Neural progenitor cell (in vitro differentiated cells): ENCODE results near the gene PPTC7. TPM values are rescaled to one million over a fixed set of nuclear protein-coding genes. Genes with fewer than 3 reads are reported as not detected.
A peak's percentile ranks its signal among the peaks of the same experiment; 100 is the strongest.

Experiments used
- DNase-seq: peaks from one replicate; pipeline ENCODE4 v3.0.0-alpha.2; 2016; ENCODE audit warnings: low spot score
- H2AFZ ChIP-seq: fragments of 200-600 bp; sonication (generic); replicated peaks from 2 replicates; pipeline ENCODE4 v1.6.1; 2016; ENCODE audit warnings: antibody characterized with exemption
- H3F3A ChIP-seq: fragments of 200-600 bp; sonication (generic); 2 replicates; pipeline ENCODE4 v1.6.1; 2016; ENCODE audit warnings: antibody characterized with exemption, low read depth
- H3K27ac ChIP-seq: fragments of 200-600 bp; sonication (generic); 2 replicates; pipeline ENCODE4 v1.5.1; 2016; ENCODE audit warnings: mild to moderate bottlenecking
- H3K27me3 ChIP-seq: fragments of 200-600 bp; sonication (generic); 2 replicates; pipeline ENCODE4 v1.6.1; 2016; ENCODE audit warnings: mild to moderate bottlenecking, moderate library complexity
- H3K36me3 ChIP-seq: fragments of 200-600 bp; sonication (generic); 2 replicates; pipeline ENCODE4 v1.5.1; 2016
- H3K4me1 ChIP-seq: fragments of 200-600 bp; sonication (generic); 2 replicates; pipeline ENCODE4 v1.6.1; 2016; ENCODE audit warnings: mixed run types
- H3K4me2 ChIP-seq: fragments of 200-600 bp; sonication (generic); 2 replicates; pipeline ENCODE4 v1.6.1; 2016
- H3K4me3 ChIP-seq: fragments of 200-600 bp; sonication (generic); 2 replicates; pipeline ENCODE4 v1.5.1; 2016
- H3K79me2 ChIP-seq: fragments of 200-600 bp; sonication (generic); 2 replicates; pipeline ENCODE4 v1.6.1; 2016; ENCODE audit warnings: low read depth
- H3K9ac ChIP-seq: fragments of 200-600 bp; sonication (generic); 2 replicates; pipeline ENCODE4 v1.6.1; 2016
- H3K9me3 ChIP-seq: fragments of 200-600 bp; sonication (generic); 2 replicates; pipeline ENCODE4 v1.5.1; 2016; ENCODE audit warnings: low read depth
- H4K20me1 ChIP-seq: fragments of 200-600 bp; sonication (generic); 2 replicates; pipeline ENCODE4 v1.6.1; 2016; ENCODE audit warnings: low read depth
- H3K27ac Mint-ChIP-seq: 3 replicates; pipeline ENCODE4 v1.8.0; 2021; ENCODE audit warnings: mixed read lengths
- H3K27me3 Mint-ChIP-seq: 2 replicates; pipeline ENCODE4 v1.8.0; 2022; ENCODE audit warnings: low read depth, mild to moderate bottlenecking, inconsistent platforms, moderate library complexity, mixed read lengths; ENCODE audit not compliant: insufficient read depth
- H3K36me3 Mint-ChIP-seq: 3 replicates; pipeline ENCODE4 v1.8.0; 2021; ENCODE audit warnings: mixed read lengths
- H3K4me1 Mint-ChIP-seq: 3 replicates; pipeline ENCODE4 v1.8.0; 2021; ENCODE audit warnings: mixed read lengths
- H3K4me3 Mint-ChIP-seq: 3 replicates; pipeline ENCODE4 v1.8.0; 2021; ENCODE audit warnings: mild to moderate bottlenecking, moderate library complexity, mixed read lengths
- H3K9me3 Mint-ChIP-seq: 3 replicates; pipeline ENCODE4 v1.8.0; 2020; ENCODE audit warnings: mixed read lengths
- EZH2 ChIP-seq: fragments of 200-600 bp; sonication (generic); IDR thresholded peaks from 2 replicates; pipeline ENCODE4 v1.6.1; 2017; ENCODE audit warnings: antibody characterized with exemption, mild to moderate bottlenecking, moderate library complexity
- EZH2phosphoT487 ChIP-seq: fragments of 200-600 bp; sonication (generic); IDR thresholded peaks from 2 replicates; pipeline ENCODE4 v1.6.1; 2017; ENCODE audit warnings: antibody characterized with exemption
- total RNA-seq: library from RNA; depleted of rRNA; stranded (reverse); fragments of >200 nt; gene quantifications from 2 replicates; pipeline ENCODE4 v1.2.3, GENCODE V29; 2015; ENCODE audit warnings: low replicate concordance
- TF ChIP-seq, protein P1 (sequence below): fragments of 200-600 bp; sonication (generic); IDR thresholded peaks from 2 replicates; pipeline ENCODE4 v1.5.1; 2017; ENCODE audit warnings: antibody characterized with exemption, mild to moderate bottlenecking

The PPTC7 gene
- total RNA-seq, 1 donor from 2014 or later: 11.2 TPM

GRCh38 chr12:110592078-110592477, 9.0 kb upstream of the PPTC7 start:
- H2AFZ ChIP-seq: no peak overlapping the region
- H3K27me3 ChIP-seq: no peaks in the 10 kb centered on the region

DNA sequence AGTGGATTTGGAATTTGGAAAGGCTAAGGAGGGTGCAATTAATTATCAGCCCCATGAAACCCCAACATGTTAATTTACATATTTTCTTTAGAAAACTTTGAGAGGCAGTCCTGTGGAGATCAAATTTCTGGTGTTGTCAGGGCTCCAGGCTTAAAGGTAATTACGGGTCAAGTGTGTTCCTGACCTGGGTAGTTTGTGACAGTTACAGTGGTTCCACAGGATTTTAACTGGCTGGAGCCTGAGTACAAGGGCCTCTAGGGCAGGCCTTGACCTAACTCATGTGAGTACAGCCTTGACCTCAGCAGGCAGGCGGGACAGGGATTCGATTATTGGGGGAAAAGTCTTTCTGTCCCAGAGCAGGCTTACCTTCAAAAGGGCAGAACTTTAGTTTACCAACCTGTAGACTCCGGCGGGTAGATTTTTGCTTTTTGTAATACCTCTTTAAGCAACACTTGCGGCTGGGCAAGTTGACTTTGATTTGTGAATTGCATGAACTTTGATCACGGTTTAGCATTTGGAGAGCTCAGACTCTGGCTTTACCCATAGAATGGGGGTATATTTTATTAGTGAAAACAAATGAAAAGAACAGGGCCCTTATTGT, 8.4 kb upstream of the PPTC7 start:
- Mint-ChIP-seq H3K27ac (peak overlapping the region; percentile 57), H3K4me3 (peak overlapping the region; percentile 39)
- no peak for DNase-seq

More at GRCh38 chr12:110592078-110592477, 9.0 kb upstream of the PPTC7 start:
- H3K4me3 Mint-ChIP-seq: no peak overlapping the region
- Histone ChIP-seq H3K36me3 (no peaks in the 10 kb centered on the region), H3K79me2 (no peaks in the 10 kb centered on the region), H4K20me1 (no peaks in the 10 kb centered on the region), H3K9me3 (no peaks in the 10 kb centered on the region), H3K4me1 (peaks cover 6% of the 10 kb centered on the region), H3K9ac (no peak overlapping the region), H3F3A (no peaks in the 10 kb centered on the region), H3K4me2 (no peak overlapping the region), H3K4me3 (no peak overlapping the region), H3K27ac (no peak overlapping the region)
- TF ChIP-seq EZH2: no peak
- TF ChIP-seq, protein P1, sequence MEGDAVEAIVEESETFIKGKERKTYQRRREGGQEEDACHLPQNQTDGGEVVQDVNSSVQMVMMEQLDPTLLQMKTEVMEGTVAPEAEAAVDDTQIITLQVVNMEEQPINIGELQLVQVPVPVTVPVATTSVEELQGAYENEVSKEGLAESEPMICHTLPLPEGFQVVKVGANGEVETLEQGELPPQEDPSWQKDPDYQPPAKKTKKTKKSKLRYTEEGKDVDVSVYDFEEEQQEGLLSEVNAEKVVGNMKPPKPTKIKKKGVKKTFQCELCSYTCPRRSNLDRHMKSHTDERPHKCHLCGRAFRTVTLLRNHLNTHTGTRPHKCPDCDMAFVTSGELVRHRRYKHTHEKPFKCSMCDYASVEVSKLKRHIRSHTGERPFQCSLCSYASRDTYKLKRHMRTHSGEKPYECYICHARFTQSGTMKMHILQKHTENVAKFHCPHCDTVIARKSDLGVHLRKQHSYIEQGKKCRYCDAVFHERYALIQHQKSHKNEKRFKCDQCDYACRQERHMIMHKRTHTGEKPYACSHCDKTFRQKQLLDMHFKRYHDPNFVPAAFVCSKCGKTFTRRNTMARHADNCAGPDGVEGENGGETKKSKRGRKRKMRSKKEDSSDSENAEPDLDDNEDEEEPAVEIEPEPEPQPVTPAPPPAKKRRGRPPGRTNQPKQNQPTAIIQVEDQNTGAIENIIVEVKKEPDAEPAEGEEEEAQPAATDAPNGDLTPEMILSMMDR: no peak
- TF ChIP-seq EZH2phosphoT487: no peak
- no peaks in the 10 kb centered on the region for H3K36me3 Mint-ChIP-seq
- peaks cover 13% of the 10 kb centered on the region for H3K4me1 Mint-ChIP-seq
- no peaks in the 10 kb centered on the region for H3K9me3 Mint-ChIP-seq
- H3K27me3 Mint-ChIP-seq: peaks cover 3% of the 10 kb centered on the region
- no peak for DNase-seq
- H3K27ac Mint-ChIP-seq: no peak overlapping the region

GRCh38 chr12:110590806-110591326, 7.7 kb upstream of the PPTC7 start:
- H3K4me2 ChIP-seq: no peak overlapping the region

More for the DNA sequence above, 8.4 kb upstream of the PPTC7 start:
- TF ChIP-seq, protein P1: no peak
- TF ChIP-seq EZH2 (no peak), EZH2phosphoT487 (no peak)
- H3K4me1 Mint-ChIP-seq: peaks cover 13% of the 10 kb centered on the region
- Histone ChIP-seq H3K9ac (no peak overlapping the region), H3K4me3 (no peak overlapping the region), H4K20me1 (no peaks in the 10 kb centered on the region), H2AFZ (no peak overlapping the region), H3K9me3 (no peaks in the 10 kb centered on the region), H3K4me1 (peaks cover 6% of the 10 kb centered on the region), H3K79me2 (no peaks in the 10 kb centered on the region), H3K4me2 (no peak overlapping the region), H3K27me3 (no peaks in the 10 kb centered on the region), H3F3A (no peaks in the 10 kb centered on the region), H3K36me3 (no peaks in the 10 kb centered on the region), H3K27ac (no peak overlapping the region)
- H3K27me3 Mint-ChIP-seq: peaks cover 3% of the 10 kb centered on the region
- H3K9me3 Mint-ChIP-seq: no peaks in the 10 kb centered on the region
- no peaks in the 10 kb centered on the region for H3K36me3 Mint-ChIP-seq

More at GRCh38 chr12:110590806-110591326, 7.7 kb upstream of the PPTC7 start:
- Histone ChIP-seq H3K27me3 (no peaks in the 10 kb centered on the region), H3K36me3 (no peaks in the 10 kb centered on the region), H4K20me1 (no peaks in the 10 kb centered on the region), H3K79me2 (no peaks in the 10 kb centered on the region), H3K4me3 (no peak overlapping the region), H3K9me3 (no peaks in the 10 kb centered on the region), H3K4me1 (peaks cover 6% of the 10 kb centered on the region), H2AFZ (no peak overlapping the region), H3F3A (peaks cover 2% of the 10 kb centered on the region), H3K9ac (no peak overlapping the region), H3K27ac (no peak overlapping the region)
- TF ChIP-seq EZH2phosphoT487: no peak
- TF ChIP-seq, protein P1: no peak
- no peak for TF ChIP-seq EZH2
- Mint-ChIP-seq H3K9me3 (no peaks in the 10 kb centered on the region), H3K4me3 (no peak overlapping the region), H3K36me3 (no peaks in the 10 kb centered on the region), H3K27ac (peak overlapping the region; percentile 26), H3K4me1 (peaks cover 14% of the 10 kb centered on the region), H3K27me3 (peaks cover 3% of the 10 kb centered on the region)
- DNase-seq: no peak
